MM.1S (cell line): ENCODE results near the gene CD44.

Experiments
- CTCF ChIP-seq: fragments of 300-600 bp; sonication (generic); IDR thresholded peaks from 2 replicates; pipeline ENCODE4 v1.5.1; 2016; ENCODE audit warnings: antibody characterized with exemption, low read length, mixed read lengths
- EZH2 ChIP-seq: fragments of 300-600 bp; sonication (generic); optimal IDR thresholded peaks from 2 replicates; pipeline ENCODE3; 2017; ENCODE audit warnings: low read depth, mild to moderate bottlenecking, antibody characterized with exemption, low read length, mixed read lengths
- EZH2phosphoT487 ChIP-seq: fragments of 300-600 bp; sonication (generic); IDR thresholded peaks from 2 replicates; pipeline ENCODE4 v1.6.1; 2018; ENCODE audit warnings: antibody characterized with exemption, low read length

DNA sequence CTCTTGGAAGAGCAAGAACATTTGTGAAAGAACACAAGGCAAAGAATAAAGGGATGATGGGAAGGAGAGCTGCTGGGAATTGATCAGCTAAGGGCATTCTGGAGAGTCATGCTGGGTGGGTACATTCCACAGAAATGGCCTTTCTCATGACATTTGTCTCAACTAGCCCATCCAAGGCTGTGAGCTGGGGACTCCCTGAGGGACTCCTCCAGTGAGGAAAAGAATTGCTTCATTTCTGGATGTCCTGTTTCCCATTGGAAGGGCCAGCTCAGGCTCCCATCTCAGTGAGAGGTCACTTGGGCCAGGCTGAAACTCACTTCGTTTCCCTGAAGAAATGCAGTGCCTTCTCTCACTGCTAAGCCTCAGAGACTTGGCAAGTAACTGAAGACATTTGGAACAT lies 106.8 kb downstream of the CD44 start:
- no peak for TF ChIP-seq EZH2phosphoT487
- TF ChIP-seq CTCF, result no peak
- TF ChIP-seq EZH2, result no peak
